SW 1271 (cell line): ENCODE measurements around the gene UNC93A.
"Not testable (repeated sequence)": the region's sequence is repeated elsewhere in the genome, so short reads cannot be mapped to it uniquely, and the experiment has no call there.

ENCODE experiments used
- DNase-seq, 2 experiments: peaks; one replicate each; lab custom pipeline; 2025; lab: John Stamatoyannopoulos, UW

UNC93A gene

DNA sequence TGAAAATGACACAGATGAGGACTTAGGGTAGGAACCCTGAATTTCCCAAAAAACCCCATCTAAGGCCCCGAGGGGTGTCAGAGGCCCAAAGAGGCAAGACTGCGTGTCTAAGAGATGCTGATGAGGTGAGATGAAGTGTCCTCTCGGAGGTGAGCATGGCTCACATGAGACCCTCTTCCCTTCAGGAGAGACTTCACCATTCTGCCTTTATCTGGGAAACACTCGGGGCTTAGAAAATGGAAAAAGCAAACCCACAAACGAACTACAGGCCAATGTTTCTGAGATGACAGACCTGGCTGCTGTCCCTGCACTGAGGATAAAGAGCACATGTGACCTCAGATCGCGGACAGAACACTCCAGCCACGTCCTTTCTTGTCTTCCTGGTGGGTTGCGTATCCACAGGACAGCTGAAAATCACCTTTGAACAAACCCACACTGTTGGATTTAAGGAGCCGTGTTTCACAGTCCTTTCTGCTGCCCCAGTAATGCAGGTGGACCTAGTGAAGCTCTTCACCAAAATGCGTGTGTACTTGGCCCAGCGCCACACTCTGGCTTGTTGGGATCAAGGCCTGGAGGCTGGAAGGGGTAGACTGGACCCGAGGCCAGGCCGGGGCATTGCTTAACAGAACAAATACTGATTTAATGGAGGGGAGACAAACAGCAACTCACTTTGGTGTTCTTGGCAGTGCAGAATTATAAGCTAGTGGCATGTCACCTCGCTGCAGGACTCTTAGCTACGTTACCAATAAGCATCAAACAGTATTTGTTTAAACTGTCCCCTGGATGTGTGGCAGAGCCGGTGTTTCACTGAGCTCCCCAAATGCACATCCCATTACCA is 18.5 kb downstream of the UNC93A start:
- not testable (repeated sequence) for DNase-seq

DNA sequence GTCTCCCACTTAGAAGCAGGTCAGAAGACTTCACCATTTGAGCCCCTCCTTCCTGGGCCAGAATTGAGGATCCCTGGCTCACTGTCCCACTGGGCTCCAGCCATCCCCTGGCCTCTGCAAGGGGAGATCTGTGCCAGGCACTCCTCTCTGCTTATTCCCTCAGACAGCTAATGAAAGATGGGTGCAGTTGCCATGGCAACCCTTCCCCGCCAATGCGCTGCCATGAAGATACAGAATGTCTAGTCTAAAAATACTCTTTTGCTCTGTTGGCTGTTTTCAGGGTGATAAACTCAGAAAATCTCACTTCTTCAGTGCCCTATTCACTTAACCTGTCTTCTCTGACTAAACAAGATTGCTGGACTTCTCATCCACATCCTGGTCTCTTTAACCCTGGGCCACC is 20.2 kb downstream of the UNC93A start:
- DNase-seq, result no peak

DNA sequence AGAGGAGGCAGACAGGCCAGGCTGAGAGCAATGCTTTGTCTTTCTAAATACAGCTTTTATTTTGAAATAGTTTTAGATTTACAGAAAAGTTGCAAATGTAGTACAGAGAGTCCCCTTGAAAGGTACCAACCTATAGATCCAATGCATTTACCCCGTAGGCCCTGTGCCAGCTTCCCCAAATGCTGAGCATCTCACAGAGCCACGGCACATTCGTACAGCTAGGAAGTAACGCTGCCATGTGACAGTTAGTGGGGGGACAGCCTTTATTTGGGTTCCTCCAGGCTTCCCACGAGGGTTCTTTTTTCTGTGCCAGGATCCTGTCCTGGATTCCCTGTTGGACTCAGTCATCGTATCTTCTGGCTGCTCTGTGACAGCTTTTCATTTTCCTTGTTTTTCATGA is 20.6 kb downstream of the UNC93A start:
- not testable (repeated sequence) for DNase-seq

DNA sequence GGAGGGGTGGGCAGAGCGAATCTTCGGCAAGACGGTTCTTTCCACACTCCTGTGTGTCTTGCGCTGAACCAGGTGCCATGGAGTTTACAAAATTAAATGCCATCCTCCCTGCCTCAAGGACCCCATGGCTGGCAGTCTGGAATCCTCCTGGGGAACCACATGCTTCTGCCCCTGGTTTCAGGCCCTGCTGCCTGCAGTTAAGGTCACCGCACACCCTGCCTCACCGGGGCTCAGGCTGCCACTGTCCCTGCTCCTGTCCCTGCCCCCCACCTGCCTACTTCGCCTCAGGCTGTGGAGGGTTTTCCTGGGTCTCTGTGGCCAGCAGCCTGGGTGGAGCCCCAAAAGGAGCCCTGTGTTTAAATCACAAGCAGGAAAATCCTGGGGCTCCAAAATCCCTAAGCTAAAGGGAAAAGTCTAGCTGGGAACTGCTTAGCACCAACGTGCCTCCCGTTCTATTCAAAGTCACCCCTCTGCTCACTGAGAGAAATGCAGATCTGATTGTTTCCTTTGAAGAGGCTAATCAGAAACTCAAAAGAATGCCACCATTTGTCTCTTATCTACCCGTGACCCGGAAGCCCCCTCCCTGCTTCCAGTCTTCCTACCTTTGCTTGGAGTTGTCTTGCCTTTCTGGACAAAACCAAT is 23.2 kb downstream of the UNC93A start:
- no peak for DNase-seq

DNA sequence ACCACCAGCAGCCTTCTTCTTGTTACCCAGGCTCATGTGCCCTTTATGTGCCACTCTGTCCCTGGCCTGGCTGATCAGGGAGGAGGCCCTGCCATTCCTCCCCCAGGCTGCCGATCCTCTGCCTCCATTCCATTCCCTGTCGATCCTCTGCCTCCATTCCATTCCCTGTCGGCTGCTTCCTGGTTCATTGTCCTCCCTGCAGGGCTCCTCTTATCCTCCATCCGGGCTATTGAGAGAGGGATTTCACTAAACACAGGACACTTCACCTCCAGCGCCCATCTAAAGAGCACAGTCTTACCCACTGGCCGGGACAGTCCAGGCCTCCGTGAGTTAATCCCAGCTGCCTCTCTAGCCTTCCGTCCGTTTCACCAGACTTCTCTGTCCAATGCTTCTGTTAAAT is 26.1 kb downstream of the UNC93A start:
- no peak for DNase-seq

DNA sequence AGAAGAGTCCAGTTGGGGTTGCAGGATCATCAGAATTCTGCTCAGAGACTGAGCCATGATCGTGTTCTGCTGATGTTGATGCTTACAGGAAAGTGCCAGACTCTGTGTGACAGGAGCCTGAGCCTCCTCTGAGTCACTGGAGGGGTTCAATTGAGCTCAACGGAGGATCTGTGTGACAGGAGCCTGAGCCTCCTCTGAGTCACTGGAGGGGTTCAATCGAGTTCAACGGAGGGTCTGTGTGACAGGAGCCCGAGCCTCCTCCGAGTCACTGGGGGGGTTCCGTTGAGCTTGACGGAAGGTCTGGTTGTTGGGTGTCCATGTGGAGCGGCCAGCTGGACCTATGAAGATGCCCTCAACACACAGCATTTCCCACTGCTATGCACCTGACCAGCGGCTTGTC is 27.2 kb downstream of the UNC93A start:
- DNase-seq, result not testable (repeated sequence)

DNA sequence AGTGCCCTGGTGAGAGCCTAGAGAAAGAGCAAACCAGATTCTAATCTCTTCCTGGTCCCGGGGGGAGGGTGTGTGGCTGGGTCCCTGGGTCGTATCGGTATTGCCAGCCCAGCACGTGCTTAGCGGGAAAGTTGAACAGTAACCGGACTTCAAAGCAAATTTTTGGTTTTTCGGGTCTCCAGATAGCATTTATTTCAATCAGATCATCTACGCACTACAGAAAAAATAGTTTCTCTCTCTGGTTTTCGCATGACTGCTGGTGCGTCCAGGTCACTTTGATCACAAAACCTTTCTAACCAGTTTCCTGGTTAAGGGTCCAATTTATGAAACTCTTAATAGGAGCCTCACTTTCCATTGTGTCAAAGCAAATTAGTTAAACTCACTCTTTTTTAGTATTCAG is 27.7 kb downstream of the UNC93A start:
- DNase-seq, result not testable (repeated sequence)

DNA sequence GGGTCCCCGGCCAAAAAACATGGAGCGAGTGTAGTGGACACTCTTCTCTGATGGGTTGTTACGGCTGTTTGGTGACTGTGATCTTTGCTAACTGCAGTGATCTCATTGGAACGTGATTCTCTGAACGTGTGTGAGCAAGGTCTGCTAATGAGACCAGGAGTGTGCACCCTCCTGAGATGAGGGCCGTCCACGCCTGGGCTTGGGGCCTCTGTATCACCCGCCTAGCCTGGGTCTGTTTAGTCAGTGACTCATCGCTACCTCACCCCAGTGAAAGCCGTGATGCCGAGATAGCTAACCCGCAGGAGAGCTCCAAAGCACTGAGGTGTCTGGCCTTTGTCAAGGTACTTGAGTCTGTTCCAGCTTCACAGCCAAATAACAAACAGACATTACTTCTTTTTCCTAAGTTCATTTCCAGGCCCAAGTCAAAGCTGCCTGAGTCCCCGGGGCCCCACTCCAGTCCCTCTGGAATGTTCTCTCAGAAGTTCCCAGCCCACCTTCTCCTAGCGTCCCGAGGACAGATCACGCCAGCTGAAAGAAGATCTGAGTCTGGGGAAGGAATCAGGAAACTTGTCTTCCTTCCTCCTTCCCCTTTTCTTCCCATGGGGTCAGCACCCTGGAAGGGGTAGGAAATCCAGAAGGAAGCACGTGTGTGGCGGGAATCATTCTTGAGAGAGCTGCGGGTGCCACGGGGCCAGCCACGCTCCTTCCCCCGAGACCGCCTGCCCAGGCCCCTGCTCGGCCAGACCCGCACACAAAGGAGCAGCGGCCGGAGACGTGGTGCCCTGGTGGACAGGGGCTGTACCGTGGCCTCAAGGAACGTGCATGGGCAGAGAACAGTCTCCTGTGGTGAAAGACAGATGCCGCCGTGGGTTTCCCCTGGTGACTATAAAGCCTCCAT is 29.0 kb downstream of the UNC93A start:
- not testable (repeated sequence) for DNase-seq

DNA sequence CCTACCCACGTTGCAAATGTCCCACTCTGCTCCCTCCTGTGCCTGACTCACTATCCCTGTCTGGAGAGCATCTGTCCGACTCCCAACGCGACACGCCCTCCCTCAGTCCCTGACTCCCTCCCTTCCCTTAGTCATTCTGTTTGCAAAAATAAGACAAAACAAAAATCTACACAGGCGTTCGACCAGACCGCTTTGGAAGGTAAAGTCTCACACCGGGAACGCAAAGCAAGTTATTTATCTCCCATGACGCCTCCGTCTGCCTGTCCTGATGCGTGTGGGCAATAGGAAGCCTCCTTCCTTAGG is 29.6 kb downstream of the UNC93A start:
- DNase-seq, result not testable (repeated sequence)

DNA sequence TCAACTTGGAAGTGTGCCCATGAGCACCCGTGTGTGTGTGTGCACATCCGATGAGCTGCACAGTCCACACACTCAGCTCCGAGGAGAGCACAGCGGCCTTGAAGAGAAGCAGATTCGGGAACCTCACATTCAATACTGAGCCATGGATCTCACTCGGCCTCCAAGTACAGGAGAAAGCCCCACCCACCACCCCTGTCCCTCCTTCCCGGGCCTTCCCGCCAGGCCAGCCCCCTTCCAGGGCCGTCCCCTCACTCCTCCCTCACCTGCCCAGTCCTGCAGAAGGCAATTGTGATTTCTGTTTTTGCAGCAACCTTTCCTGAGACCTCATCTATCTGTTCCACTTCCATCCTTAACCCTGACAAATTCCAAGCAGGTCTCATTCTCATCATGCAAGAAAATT is 30.1 kb downstream of the UNC93A start:
- not testable (repeated sequence) for DNase-seq

DNA sequence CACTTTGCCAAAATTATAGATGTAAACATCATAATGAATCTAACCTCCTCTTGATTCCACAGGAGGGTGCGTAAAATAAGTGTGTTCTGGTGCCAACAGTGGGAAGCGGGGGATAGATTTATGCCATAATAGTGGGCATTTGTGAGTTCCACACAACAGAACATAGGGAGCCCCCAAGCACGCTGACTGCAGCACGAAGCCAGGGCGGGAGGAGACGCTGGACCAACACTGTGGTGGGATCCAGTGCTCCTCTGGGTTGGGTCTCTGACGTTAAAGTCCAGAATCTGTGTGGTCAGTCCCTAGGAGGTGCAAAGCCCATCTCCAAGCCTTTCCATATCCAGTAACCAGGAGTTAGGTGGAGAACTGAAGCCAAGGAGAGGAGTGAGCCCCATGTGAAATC is 32.0 kb downstream of the UNC93A start:
- no peak for DNase-seq

DNA sequence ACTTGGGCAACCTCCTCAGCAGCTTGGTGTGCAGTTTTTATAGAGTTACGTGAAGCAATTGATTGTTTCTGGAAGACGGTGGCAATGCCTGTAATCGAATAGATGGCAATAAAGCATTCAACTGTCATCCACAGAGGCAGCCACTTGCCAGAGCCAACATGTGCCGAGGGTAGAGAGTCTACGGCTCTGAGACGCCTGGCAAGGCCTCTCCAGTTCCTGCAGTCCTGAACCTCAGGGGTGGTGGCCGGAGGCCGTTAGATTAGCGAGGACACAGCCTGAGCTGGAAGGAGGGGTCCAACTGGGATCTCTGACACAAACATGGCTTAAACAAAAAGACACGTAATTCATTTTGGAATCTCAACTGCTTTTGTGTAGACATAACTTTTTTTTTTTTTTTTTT is 33.0 kb downstream of the UNC93A start:
- no peak for DNase-seq

DNA sequence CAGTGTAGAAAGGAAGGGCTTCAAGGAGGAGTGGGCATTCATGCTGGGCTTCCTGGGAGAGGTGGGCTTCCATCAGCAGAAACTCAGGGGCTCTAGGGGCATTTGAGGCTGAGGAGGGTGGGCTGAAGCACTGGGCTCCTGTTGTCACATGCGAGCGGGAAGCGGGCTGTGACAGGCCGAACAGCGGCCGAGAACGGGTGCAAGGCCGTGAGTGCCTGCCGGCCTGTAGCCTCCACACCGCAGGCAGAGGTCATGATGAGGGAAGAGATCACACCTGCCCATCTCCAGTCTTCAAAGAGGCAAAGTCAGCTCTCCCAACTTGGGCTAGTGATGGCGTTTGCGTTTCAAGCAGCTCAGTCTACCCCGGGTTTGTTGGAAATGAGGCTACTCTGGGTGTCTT is 34.7 kb downstream of the UNC93A start:
- DNase-seq, result no peak

DNA sequence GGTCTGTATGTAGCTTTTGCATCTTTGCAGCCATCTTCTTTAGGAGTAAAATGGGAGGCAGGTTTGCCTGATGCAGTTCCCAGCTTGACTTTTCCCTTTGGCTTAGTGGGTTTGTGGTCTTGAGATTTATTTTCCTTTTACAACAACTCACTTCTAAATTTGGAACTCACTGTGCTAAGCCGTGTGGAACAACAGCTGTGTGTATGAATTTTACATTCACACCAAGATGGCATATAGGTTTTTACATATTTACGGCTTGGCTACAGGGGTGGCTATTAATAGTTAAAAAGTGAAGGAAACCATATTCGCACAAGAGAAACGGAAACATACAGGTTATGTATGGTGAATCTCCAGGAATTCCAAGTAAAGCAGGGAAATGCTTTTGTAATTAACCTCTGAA is 36.3 kb downstream of the UNC93A start:
- no peak for DNase-seq

DNA sequence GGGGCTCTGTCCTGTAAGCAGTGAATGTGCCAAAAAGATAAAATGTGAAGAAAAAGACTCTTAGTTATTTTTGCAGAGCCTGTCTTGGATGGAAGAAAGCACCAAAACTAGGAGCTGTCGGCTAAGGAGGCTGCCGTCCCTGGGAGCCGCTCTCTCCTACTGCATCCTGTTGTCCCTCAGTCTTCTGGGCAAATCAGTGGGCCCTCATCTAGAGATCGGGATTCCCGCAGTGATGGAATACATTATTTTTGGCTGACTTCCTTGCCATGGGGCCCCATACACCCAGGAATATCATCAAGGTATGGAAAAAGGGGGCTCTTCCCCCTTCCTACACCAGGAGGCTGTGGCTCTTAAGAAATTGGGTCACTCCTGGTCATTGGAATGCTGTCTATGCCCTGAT is 37.0 kb downstream of the UNC93A start:
- DNase-seq, result no peak

DNA sequence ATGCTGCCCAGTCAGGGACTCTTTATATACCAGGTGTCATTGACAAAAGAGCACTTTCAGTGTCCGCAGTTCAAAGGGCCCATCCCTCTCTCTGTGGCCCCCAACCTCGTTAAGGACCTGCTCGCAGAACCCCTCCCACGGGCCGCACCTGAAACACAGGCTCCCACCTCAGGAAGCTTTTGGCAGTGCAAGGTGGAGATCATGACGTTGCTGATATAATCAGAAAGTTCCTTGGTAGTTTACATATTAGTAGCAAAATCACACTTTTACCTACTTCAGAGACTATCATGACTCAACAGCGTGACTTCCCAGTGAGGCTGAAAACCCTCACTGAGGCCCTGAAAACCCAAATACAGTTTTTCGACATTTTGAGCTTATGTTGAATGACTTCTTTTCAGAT is 37.9 kb downstream of the UNC93A start:
- DNase-seq, result no peak

DNA sequence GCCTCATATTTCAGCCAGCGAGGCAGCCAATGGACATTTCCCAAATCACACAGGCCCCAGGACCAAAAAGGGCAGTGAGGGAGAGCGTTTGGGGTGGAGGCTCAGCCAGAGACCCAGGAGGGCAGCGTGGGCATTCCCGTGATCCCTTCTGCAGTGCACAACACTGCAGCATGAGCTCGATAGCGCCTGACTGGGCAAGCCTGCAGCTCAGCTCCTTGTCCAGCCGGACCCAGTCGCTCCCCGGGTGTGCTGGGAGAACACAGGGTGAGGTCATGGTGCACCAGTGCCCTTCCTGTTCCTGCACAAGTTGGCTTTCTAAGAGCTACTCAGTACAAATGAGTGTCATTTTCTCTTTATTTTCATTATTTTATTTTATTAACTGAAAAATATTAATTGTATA is 39.6 kb downstream of the UNC93A start:
- DNase-seq, result no peak

DNA sequence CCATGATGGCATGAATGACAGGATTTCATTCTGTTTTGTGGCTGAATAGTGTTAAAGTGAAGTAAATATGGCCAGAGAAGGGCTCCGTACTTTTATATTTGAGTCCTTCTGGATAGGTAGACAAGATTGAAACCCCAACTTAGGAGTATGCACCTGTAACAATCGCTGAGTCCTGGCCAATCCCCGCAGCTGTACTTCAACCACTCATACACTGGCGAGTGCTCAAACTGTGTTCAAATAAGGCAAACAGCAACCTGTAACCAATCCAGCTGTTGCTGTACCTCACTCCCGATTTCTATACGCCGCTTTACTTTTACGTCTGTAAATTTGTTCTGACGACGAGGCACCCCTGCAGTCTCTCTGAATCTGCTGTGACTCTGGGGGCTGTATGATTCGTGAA is 40.5 kb downstream of the UNC93A start:
- no peak for DNase-seq

DNA sequence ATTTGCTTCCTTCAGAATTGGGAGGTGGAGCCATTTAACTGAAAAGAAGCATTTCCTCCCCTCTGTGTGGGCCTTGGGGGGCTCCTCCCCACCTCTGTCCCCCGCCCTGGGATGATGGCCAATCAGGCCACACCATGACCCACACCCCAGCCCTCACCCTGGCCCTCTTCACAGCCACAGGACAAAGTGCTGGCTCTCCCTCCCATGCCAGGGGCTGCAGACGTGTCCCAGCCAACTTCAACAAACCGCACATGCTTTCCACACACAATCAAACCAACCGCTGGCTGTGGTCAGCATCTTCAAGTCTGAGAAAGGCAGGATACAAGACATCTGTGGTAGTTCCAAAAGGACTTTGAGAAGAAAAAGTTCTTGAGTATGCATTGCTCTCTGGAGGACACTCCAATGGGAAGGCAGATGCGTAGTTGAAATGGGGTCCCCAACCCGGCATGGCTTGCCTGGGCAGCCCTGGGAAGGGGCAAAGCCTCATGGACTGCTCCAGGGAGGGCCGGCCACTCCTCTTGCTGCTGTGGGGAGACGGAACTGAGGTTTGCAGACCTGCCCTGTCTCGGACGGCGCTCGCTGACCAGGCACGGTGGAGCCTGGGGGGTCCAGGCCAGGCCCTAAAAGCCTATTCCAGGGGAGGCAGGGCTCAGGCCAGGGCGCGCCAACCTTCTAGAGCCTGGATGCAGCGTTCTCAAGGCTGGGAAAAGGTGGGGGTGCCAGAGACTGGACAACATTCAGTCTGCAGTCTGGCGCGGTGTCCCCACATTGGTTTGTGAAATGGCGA is 45.9 kb downstream of the UNC93A start:
- DNase-seq, result no peak

DNA sequence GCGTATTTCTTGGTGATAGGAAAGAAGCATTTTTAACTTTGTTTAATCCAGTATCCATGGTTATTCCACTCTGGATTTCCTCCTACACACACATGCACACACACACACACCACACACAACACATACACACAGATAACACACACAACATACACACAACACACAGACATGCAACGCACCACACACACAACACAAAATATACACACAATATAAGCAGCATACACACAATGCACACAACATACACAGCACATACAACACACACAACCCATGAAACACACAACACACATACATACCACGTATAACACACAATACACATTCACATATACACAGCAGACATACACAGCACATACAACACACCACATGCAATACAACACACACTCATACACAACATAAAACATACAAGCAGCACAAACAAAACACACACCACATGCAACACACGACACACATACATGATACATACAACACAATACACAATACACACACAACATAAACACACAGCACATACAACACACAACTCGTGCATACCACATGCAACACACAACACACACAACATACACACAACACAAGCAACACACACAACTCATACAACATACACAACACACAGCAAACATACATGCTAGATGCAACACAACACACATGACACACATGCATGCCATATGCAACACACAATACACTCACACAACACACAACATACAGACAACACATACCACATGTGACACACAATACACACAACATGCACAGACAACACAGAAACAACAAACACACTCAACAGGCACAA is 46.7 kb downstream of the UNC93A start:
- DNase-seq, result no peak

DNA sequence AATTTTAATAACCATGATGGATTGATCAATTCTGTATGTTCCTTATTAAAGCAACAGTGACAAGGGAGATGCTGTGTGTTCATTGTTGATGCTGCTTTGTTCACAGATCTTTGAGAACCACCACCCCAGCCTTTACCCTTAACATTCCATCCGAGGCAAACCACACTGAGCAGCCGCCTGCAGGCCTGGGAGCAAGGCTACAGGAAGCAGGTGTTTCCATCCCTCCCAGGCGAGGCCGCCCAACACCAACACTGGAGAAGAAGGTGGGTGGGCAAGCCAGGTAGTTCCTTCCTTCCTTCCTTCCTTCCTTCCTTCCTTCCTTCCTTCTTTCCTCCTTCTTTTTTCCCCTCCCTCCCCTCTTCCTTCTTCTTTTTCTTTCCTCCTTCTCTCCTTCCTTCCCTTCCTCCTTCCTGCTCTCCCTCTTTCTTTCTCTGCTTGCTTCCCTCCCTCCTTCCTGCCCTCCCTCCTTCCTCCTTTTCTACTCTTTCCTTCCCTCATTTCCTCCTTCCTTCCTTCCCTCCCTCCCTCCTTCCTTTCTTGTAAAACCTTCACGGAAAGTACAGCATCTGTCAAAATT is 47.5 kb downstream of the UNC93A start:
- DNase-seq, result no peak
